ENCODE measurements around the gene GLDN.
A peak's percentile ranks its signal among the peaks of the same experiment; 100 is the strongest.
"Not testable (repeated sequence)": the region's sequence is repeated elsewhere in the genome, so short reads cannot be mapped to it uniquely, and the experiment has no call there.

GLDN gene

GRCh38 chr15:51387699-51388041 lies 46.2 kb downstream of the GLDN start:
- DNase-seq (ENCODE audit: low read depth, low spot score): no peak

- no peak for DNase-seq (ENCODE audit: low read depth, low spot score)
Measured at GRCh38 chr15:51388726-51389125, 47.3 kb downstream of the GLDN start.

GRCh38 chr15:51390241-51390965 lies 48.9 kb downstream of the GLDN start:
- no peak for DNase-seq (ENCODE audit: low read depth, low spot score)

- peak; percentile 35 for DNase-seq (ENCODE audit: low read depth, low spot score)
Measured at GRCh38 chr15:51390966-51391422, 49.5 kb downstream of the GLDN start.

- no peak for DNase-seq (ENCODE audit: low read depth, low spot score)
Measured at GRCh38 chr15:51396921-51397320, 55.5 kb downstream of the GLDN start.

GRCh38 chr15:51398626-51399025 lies 57.2 kb downstream of the GLDN start:
- DNase-seq (ENCODE audit: low read depth, low spot score): no peak

- no peak for DNase-seq (ENCODE audit: low read depth, low spot score)
Measured at GRCh38 chr15:51401051-51401780, 59.8 kb downstream of the GLDN start.

GRCh38 chr15:51401872-51402517 lies 60.5 kb downstream of the GLDN start:
- DNase-seq (ENCODE audit: low read depth, low spot score): peak; percentile 38

- no peak for DNase-seq (ENCODE audit: low read depth, low spot score)
Measured at GRCh38 chr15:51403072-51403878, 61.8 kb downstream of the GLDN start.

GRCh38 chr15:51403946-51404695 lies 62.7 kb downstream of the GLDN start:
- DNase-seq (ENCODE audit: low read depth, low spot score): no peak

- no peak for DNase-seq (ENCODE audit: low read depth, low spot score)
Measured at GRCh38 chr15:51405693-51406523, 64.5 kb downstream of the GLDN start.

GRCh38 chr15:51414256-51414860 lies 72.9 kb downstream of the GLDN start:
- DNase-seq (ENCODE audit: low read depth, low spot score): no peak

- DNase-seq (ENCODE audit: low read depth, low spot score): no peak
Measured at GRCh38 chr15:51416129-51416528, 74.7 kb downstream of the GLDN start.

- not testable (repeated sequence) for DNase-seq (ENCODE audit: low read depth, low spot score)
Measured at GRCh38 chr15:51423040-51423439, 81.6 kb downstream of the GLDN start.

GRCh38 chr15:51424780-51425179 lies 83.3 kb downstream of the GLDN start:
- no peak for DNase-seq (ENCODE audit: low read depth, low spot score)

- DNase-seq (ENCODE audit: low read depth, low spot score): no peak
Measured at GRCh38 chr15:51425517-51426040, 84.1 kb downstream of the GLDN start.

- no peak for DNase-seq (ENCODE audit: low read depth, low spot score)
Measured at GRCh38 chr15:51438526-51438925, 97.1 kb downstream of the GLDN start.

- DNase-seq (ENCODE audit: low read depth, low spot score): no peak
Measured at GRCh38 chr15:51443282-51443914, 101.9 kb downstream of the GLDN start.

GRCh38 chr15:51444112-51444511 lies 102.7 kb downstream of the GLDN start:
- no peak for DNase-seq (ENCODE audit: low read depth, low spot score)
